WI38 (cell line): Measurements from ENCODE around the gene TCEANC.

Experiments
- H3K4me3 ChIP-seq: 2 replicates; pipeline ENCODE4 v1.5.1; 2011; ENCODE audit warnings: low read depth, mild to moderate bottlenecking, control low read depth, low read length
- TF ChIP-seq, protein P1 (sequence below): IDR thresholded peaks from 2 replicates; pipeline ENCODE4 v1.5.1; 2012; ENCODE audit warnings: low read depth, mild to moderate bottlenecking, control low read depth, low read length

TCEANC gene

GRCh38 chrX:13691841-13692371 lies 39.0 kb downstream of the TCEANC start:
- H3K4me3 ChIP-seq: no peak overlapping the region

DNA sequence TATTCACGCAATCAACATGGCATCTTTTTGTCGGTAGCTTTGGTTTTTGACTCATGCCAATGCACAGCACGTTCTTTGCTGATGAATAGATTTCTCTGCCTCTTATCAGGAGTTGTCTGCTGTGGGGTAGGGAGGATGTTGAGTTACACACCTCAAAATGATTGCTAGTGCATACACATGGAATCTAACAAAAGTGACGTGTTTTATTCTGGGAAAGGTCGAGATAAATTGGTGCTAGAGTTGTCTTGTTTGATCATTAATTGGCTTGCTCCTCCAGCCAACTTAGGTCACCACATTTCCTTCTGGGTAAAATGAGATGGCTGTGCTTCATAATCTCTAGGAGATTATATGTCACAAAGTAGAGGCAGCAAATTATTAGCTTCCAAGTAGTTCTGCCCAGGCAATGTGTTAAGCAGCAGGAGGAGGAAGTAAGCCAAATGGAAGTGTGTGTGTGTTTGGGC lies 39.9 kb downstream of the TCEANC start:
- no peak overlapping the region for H3K4me3 ChIP-seq
- TF ChIP-seq, protein P1, sequence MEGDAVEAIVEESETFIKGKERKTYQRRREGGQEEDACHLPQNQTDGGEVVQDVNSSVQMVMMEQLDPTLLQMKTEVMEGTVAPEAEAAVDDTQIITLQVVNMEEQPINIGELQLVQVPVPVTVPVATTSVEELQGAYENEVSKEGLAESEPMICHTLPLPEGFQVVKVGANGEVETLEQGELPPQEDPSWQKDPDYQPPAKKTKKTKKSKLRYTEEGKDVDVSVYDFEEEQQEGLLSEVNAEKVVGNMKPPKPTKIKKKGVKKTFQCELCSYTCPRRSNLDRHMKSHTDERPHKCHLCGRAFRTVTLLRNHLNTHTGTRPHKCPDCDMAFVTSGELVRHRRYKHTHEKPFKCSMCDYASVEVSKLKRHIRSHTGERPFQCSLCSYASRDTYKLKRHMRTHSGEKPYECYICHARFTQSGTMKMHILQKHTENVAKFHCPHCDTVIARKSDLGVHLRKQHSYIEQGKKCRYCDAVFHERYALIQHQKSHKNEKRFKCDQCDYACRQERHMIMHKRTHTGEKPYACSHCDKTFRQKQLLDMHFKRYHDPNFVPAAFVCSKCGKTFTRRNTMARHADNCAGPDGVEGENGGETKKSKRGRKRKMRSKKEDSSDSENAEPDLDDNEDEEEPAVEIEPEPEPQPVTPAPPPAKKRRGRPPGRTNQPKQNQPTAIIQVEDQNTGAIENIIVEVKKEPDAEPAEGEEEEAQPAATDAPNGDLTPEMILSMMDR: no peak

More at GRCh38 chrX:13691841-13692371, 39.0 kb downstream of the TCEANC start:
- TF ChIP-seq, protein P1: no peak

DNA sequence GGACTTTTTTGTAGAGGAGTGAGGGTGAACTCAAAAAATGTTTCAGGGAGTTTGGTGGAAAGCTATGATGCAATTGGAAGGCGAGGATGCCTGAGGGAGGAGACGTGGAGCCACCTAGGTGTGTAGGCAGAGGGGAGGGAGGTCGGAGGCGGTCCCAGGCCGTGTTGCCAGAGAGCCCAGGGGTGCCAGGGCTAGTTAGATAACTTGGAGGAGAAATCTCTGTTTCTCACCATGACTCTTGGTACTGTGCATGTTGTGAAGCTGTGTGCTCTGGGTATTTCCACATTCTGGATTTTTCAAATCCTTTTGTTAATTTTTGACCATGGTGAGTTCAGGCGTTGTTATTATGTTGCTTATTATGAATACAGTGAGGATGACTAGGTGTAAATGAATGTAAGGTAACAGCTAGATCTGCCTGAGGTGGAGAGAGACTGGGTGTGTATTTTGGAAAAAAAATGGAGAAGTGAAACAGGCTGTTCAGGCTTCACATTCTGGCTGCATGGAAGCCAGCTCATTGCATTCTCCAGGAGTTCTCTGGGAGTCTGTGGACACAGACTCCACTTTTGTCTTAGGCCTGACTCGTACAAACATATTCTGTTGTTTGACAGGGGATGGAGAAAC lies 40.5 kb downstream of the TCEANC start:
- H3K4me3 ChIP-seq: no peak overlapping the region
- TF ChIP-seq, protein P1: no peak

DNA sequence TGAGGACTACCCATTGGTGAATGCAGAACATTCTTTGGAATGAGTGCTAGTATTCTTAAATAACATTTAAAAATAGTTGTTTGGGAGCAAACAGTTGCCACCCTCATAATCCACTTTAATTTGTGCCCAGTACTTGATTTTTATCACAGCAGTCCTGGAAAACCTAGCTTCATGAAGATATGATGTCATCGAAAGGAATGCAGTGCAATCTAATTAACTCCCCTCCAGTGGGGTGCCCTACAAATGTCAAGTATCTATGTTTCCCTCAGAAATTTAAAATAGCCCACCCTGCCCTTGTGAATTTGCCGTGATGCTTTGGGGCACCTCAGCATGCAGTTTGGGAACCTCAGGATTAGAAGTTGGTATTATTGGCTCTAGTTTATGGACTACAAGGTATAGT lies 41.4 kb downstream of the TCEANC start:
- H3K4me3 ChIP-seq: no peak overlapping the region
- TF ChIP-seq, protein P1: no peak

DNA sequence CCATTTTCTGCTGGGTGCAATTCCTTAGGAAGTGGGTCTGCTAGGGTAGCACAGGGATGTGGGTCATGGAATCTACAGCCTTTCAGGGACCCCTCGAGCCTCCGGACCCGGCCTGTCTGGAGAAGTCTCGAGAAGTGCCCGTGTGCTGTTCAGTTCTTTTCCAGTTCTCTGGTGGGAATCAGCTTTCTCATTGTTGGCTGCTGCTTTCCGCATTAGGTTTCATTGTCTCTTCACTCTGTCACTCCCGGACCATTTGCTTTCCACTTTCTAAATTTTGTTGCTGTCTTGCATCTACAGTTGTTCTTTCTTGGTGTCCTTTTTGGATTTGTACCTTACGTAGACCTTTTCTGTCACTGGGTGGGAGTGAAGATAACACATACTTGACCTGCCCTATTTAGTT lies 42.0 kb downstream of the TCEANC start:
- no peak overlapping the region for H3K4me3 ChIP-seq
- TF ChIP-seq, protein P1: no peak

GRCh38 chrX:13695601-13696115 lies 42.7 kb downstream of the TCEANC start:
- no peak overlapping the region for H3K4me3 ChIP-seq
- TF ChIP-seq, protein P1: no peak

- TF ChIP-seq, protein P1: no peak
- H3K4me3 ChIP-seq: no peak overlapping the region
Measured at GRCh38 chrX:13697455-13697854, 44.5 kb downstream of the TCEANC start.
